Keratinocyte (primary cell): ENCODE measurements around the gene APOBEC3C.

ENCODE experiments used
- EZH2 ChIP-seq: IDR thresholded peaks from one replicate; pipeline ENCODE4 v1.6.1; 2012; ENCODE audit warnings: inconsistent platforms, mild to moderate bottlenecking, low read length, moderate library complexity
- TF ChIP-seq, protein P1 (sequence below), 3 experiments: IDR thresholded peaks in 1 of 3; conservative IDR thresholded peaks in 1 of 3; optimal IDR thresholded peaks in 1 of 3; 2 replicates in 2 of 3; 3 replicates in 1 of 3; pipeline versions ENCODE3 to v1.5.1; 2011; ENCODE audit warnings: low read length in 3 of 3, mild to moderate bottlenecking in 3 of 3, moderate library complexity in 2 of 3, control low read depth in 1 of 3, inconsistent platforms in 1 of 3; ENCODE audit not compliant: insufficient read depth in 2 of 3; ENCODE audit errors: extremely low read depth in 1 of 3

DNA sequence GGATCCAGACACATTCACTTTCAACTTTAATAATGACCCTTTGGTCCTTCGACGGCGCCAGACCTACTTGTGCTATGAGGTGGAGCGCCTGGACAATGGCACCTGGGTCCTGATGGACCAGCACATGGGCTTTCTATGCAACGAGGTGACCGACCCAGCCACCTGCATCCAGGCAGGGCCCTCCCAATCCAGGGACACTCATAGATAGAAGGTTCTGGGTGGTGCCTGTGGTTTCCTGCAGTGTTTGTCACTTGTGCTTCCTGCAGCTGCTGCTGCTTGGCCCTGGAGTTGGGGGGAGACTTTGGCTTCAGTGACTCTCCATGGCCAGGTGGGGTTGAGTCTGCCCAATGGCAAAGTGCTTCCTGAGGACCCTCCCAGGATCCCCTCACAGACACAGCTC, 24.6 kb upstream of the APOBEC3C start:
- TF ChIP-seq, protein P1, sequence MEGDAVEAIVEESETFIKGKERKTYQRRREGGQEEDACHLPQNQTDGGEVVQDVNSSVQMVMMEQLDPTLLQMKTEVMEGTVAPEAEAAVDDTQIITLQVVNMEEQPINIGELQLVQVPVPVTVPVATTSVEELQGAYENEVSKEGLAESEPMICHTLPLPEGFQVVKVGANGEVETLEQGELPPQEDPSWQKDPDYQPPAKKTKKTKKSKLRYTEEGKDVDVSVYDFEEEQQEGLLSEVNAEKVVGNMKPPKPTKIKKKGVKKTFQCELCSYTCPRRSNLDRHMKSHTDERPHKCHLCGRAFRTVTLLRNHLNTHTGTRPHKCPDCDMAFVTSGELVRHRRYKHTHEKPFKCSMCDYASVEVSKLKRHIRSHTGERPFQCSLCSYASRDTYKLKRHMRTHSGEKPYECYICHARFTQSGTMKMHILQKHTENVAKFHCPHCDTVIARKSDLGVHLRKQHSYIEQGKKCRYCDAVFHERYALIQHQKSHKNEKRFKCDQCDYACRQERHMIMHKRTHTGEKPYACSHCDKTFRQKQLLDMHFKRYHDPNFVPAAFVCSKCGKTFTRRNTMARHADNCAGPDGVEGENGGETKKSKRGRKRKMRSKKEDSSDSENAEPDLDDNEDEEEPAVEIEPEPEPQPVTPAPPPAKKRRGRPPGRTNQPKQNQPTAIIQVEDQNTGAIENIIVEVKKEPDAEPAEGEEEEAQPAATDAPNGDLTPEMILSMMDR (optimal IDR thresholded peaks at IDR 0.05 in 1 of 3, IDR thresholded peaks at IDR 0.05 in 1 of 3, conservative IDR thresholded peaks at IDR 0.05 in 1 of 3; ENCODE audit: extremely low read depth in 1 of 3, insufficient read depth in 2 of 3, low read length in 3 of 3) = no peak
- no peak for TF ChIP-seq EZH2
